ENCODE results near the gene BLMH. TPM values are rescaled to one million over a fixed set of nuclear protein-coding genes. Genes with fewer than 3 reads are reported as not detected.

The BLMH gene
- polyA plus RNA-seq, 1 of the 3 experiments (the other 2 are of a cell fraction), result 19.4 TPM

DNA sequence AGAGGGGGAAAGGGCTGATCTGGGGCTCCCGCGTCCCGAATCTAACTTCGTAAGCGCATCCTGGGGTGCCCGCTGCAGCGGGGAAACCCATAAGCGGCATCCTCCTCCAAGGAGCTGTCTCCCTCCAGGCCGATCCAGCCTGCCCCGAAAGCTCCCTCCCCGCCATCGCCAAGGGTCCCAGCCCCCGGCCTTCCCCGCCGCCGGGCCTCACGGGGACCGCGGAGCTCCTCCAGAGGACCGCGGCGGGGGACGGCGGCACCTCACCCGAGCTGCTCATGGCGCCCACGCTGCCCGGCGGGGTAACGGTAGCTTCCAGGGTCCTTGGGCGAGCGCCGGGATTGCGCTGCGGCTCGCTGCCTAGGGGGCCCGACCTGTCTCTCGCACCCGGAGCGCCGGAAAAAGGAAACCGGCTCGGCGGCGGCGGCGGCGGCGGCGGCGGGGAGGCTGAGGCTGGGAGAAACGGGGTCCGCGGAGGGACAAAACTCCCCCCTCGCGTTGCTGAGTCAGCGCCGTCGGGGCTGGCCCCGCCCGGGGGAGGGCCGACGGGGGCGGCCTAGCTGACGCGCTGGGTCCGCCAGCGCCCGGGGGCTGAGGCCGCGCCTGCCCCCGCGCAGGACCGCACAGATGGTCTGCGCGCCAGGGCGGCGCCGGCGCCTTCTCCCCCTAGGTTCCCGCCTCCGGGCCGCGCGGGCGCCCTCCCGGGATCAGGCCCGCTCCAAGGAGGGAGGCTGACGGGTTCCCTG, at the start of gene BLMH (continued):
- TF ChIP-seq, protein P1, sequence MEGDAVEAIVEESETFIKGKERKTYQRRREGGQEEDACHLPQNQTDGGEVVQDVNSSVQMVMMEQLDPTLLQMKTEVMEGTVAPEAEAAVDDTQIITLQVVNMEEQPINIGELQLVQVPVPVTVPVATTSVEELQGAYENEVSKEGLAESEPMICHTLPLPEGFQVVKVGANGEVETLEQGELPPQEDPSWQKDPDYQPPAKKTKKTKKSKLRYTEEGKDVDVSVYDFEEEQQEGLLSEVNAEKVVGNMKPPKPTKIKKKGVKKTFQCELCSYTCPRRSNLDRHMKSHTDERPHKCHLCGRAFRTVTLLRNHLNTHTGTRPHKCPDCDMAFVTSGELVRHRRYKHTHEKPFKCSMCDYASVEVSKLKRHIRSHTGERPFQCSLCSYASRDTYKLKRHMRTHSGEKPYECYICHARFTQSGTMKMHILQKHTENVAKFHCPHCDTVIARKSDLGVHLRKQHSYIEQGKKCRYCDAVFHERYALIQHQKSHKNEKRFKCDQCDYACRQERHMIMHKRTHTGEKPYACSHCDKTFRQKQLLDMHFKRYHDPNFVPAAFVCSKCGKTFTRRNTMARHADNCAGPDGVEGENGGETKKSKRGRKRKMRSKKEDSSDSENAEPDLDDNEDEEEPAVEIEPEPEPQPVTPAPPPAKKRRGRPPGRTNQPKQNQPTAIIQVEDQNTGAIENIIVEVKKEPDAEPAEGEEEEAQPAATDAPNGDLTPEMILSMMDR (IDR thresholded peaks at IDR 0.05), result no peak
- TF ChIP-seq, protein P2, sequence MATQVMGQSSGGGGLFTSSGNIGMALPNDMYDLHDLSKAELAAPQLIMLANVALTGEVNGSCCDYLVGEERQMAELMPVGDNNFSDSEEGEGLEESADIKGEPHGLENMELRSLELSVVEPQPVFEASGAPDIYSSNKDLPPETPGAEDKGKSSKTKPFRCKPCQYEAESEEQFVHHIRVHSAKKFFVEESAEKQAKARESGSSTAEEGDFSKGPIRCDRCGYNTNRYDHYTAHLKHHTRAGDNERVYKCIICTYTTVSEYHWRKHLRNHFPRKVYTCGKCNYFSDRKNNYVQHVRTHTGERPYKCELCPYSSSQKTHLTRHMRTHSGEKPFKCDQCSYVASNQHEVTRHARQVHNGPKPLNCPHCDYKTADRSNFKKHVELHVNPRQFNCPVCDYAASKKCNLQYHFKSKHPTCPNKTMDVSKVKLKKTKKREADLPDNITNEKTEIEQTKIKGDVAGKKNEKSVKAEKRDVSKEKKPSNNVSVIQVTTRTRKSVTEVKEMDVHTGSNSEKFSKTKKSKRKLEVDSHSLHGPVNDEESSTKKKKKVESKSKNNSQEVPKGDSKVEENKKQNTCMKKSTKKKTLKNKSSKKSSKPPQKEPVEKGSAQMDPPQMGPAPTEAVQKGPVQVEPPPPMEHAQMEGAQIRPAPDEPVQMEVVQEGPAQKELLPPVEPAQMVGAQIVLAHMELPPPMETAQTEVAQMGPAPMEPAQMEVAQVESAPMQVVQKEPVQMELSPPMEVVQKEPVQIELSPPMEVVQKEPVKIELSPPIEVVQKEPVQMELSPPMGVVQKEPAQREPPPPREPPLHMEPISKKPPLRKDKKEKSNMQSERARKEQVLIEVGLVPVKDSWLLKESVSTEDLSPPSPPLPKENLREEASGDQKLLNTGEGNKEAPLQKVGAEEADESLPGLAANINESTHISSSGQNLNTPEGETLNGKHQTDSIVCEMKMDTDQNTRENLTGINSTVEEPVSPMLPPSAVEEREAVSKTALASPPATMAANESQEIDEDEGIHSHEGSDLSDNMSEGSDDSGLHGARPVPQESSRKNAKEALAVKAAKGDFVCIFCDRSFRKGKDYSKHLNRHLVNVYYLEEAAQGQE (IDR thresholded peaks at IDR 0.05; ENCODE audit: low read depth, low read length), result 0 out of 2 replicates have a peak, but pooled peaks have one; percentile 2
- TF ChIP-seq GATA2 (CRISPR knock-in tag; IDR thresholded peaks at IDR 0.05), result no peak
- peak; percentile 46; the same call in 1 of the 2 replicates for TF ChIP-seq POLR2AphosphoS5 (IDR thresholded peaks at IDR 0.05; ENCODE audit: low read depth, low read length)
- TF ChIP-seq FOXJ3 (CRISPR knock-in tag; IDR thresholded peaks at IDR 0.05), result no peak
- TF ChIP-seq RXRA (IDR thresholded peaks at IDR 0.05; ENCODE audit: borderline replicate concordance, low read depth), result no peak
- TF ChIP-seq RCOR1 (IDR thresholded peaks at IDR 0.05; ENCODE audit: low read length), result no peak
- TF ChIP-seq RAD21 (IDR thresholded peaks at IDR 0.05; ENCODE audit: low read length), result no peak
- TF ChIP-seq FOSL2 (IDR thresholded peaks at IDR 0.05; ENCODE audit: borderline replicate concordance, low read depth), result peak; percentile 53; the same call in 1 of the 2 replicates
- no peak for TF ChIP-seq TEAD4 (IDR thresholded peaks at IDR 0.05; ENCODE audit: borderline replicate concordance, insufficient read depth)
- TF ChIP-seq MXI1 (IDR thresholded peaks at IDR 0.05; ENCODE audit: low read depth, low read length), result no peak; the same call in 1 of the 2 replicates

DNA sequence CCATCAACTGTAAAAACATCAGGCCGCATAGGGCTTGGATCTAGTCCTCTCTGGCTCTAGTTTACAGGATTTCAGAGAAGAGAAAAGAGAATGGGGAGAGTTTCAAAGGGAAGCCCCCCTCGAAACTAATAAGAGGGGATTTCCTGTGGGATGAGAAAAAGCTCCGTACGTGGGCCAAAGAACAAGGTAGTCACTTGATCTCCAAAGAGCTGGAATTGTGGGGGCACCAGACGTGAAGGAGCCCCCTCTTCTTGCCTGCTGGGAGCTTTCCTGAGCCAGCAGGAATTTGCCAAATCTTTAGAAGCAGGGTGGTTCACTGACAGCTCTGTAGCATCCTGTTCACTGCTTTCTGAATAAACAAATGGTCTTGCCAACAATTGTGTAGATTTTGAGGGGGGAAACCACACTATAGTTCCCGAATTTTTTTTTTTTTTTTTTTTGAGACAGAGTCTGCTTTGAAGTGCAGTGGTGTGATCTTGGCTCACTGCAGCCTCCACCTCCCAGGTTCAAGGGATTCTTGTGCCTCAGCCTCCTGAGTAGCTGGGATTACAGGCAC, 49.1 kb upstream of the BLMH start:
- H3K27me3 ChIP-seq (ENCODE audit: insufficient read depth), result no peaks in the 10 kb centered on the region
- ChIA-PET CTCF (interaction anchor here (0.5 to 6.0 kb wide), 21 partner anchors 9 to 437 kb away, joined by 3 to 54 read pairs (median 4); partner anchors contain the start of gene GOSR1), POLR2A (interaction anchor here (0.7 kb wide), 1 partner anchor 26 kb away, joined by 4 read pairs; no protein-coding TSS in a partner anchor)
- H3K4me3 ChIP-seq (ENCODE audit: low read depth in 2 of 2, low read length in 1 of 2), result no peak overlapping the region
- H3K27ac ChIP-seq (ENCODE audit: low read depth in 2 of 2, low read length in 1 of 2), result peak overlapping the region; percentile 34 to 54
- no peaks in the 10 kb centered on the region for H3K9me2 ChIP-seq
- no peaks in the 10 kb centered on the region for H3K9me3 ChIP-seq
- H4K20me1 ChIP-seq (ENCODE audit: insufficient read depth), result no peaks in the 10 kb centered on the region
- H3K4me2 ChIP-seq, result peak overlapping the region; percentile 61; the same call in 1 of the 2 replicates
- H2AFZ ChIP-seq (ENCODE audit: low read depth), result peak overlapping the region; percentile 80; the same call in 1 of the 2 replicates
- H3K4me1 ChIP-seq (ENCODE audit: control insufficient read depth in 1 of 2, insufficient read depth in 2 of 2, low read depth in 1 of 2, low read length in 1 of 2), result peaks cover 8 to 15% of the 10 kb centered on the region in 2 experiments; a peak in 2 of 4 replicates
- TF ChIP-seq YY1 (IDR thresholded peaks at IDR 0.05; ENCODE audit: low read depth), result no peak
- no peak for TF ChIP-seq GABPA (IDR thresholded peaks at IDR 0.05; ENCODE audit: low read depth)
- TF ChIP-seq TAF1 (IDR thresholded peaks at IDR 0.05; ENCODE audit: borderline replicate concordance, low read depth, low read length), result no peak
- TF ChIP-seq, protein P2 (IDR thresholded peaks at IDR 0.05; ENCODE audit: low read depth, low read length), result no peak
- TF ChIP-seq, protein P3, sequence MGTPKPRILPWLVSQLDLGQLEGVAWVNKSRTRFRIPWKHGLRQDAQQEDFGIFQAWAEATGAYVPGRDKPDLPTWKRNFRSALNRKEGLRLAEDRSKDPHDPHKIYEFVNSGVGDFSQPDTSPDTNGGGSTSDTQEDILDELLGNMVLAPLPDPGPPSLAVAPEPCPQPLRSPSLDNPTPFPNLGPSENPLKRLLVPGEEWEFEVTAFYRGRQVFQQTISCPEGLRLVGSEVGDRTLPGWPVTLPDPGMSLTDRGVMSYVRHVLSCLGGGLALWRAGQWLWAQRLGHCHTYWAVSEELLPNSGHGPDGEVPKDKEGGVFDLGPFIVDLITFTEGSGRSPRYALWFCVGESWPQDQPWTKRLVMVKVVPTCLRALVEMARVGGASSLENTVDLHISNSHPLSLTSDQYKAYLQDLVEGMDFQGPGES (IDR thresholded peaks at IDR 0.05; ENCODE audit: low read depth, low read length), result no peak
- TF ChIP-seq RAD21 (IDR thresholded peaks at IDR 0.05; ENCODE audit: low read length), result no peak
- TF ChIP-seq, protein P4, sequence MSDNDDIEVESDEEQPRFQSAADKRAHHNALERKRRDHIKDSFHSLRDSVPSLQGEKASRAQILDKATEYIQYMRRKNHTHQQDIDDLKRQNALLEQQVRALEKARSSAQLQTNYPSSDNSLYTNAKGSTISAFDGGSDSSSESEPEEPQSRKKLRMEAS (IDR thresholded peaks at IDR 0.05; ENCODE audit: low read depth), result no peak
- H3K79me2 ChIP-seq (ENCODE audit: insufficient read depth), result no peaks in the 10 kb centered on the region
- WGBS (ENCODE audit: low lambda C conversion rate), result 61% methylated on average over 6 of the region's 6 CpGs
- peaks cover 7% of the 10 kb centered on the region for H3F3A ChIP-seq (replicated peaks; ENCODE audit: insufficient read depth)
- no peak for DNase-seq
- H3K36me3 ChIP-seq (replicated peaks in 1 of 2; ENCODE audit: control insufficient read depth in 1 of 2, insufficient read depth in 2 of 2, low read length in 1 of 2), result no peaks in the 10 kb centered on the region
- H3K9ac ChIP-seq, result no peak overlapping the region; the same call in 1 of the 2 replicates
